GM12873 (cell line): ENCODE results near the gene XYLT1.

Experiments
- TF ChIP-seq, protein P1 (sequence below): IDR thresholded peaks from 2 replicates; pipeline ENCODE4 v1.5.1; 2012; ENCODE audit warnings: low read depth, mild to moderate bottlenecking, moderate library complexity, low read length, control low read depth; ENCODE audit not compliant: insufficient read depth; ENCODE audit errors: missing control alignments

Gene XYLT1

DNA sequence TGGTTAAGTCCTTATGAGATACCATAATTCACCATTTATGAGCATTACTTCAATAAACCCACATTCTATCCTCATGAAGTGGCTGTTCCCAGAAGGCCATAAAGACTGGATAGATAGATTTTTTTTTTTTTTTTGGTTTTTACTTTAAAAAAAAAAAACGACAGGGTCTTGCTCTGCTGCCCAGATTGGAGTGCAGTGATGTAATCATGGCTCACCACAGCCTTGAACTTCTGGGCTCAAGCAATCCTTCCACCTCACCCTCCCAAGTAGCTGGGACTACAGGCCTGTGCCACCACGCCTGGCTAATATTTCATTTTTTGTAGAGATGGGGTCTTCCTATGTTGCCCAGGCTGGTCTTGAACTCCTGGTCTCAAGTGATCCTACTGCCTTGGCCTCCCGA is 102.3 kb downstream of the XYLT1 start:
- TF ChIP-seq, protein P1, sequence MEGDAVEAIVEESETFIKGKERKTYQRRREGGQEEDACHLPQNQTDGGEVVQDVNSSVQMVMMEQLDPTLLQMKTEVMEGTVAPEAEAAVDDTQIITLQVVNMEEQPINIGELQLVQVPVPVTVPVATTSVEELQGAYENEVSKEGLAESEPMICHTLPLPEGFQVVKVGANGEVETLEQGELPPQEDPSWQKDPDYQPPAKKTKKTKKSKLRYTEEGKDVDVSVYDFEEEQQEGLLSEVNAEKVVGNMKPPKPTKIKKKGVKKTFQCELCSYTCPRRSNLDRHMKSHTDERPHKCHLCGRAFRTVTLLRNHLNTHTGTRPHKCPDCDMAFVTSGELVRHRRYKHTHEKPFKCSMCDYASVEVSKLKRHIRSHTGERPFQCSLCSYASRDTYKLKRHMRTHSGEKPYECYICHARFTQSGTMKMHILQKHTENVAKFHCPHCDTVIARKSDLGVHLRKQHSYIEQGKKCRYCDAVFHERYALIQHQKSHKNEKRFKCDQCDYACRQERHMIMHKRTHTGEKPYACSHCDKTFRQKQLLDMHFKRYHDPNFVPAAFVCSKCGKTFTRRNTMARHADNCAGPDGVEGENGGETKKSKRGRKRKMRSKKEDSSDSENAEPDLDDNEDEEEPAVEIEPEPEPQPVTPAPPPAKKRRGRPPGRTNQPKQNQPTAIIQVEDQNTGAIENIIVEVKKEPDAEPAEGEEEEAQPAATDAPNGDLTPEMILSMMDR = no peak

DNA sequence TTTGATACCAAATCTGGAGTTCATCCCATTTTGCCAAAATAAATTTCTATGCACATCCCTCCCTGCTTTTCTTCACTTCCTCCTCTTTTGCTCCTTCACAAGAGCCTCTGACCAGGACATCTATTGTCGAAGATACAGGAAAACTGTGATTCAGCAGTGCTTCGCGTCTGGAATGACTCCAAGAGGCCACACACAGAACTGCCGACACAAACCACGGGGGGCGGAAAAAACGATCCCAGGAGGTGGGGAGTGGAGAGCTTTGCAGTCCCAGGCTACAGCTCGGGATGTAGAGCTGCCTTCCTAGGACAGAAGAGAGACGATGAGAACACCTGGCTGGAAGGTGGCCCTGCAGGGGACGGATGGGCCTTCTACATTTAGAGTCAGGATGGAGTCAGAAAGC is 102.8 kb downstream of the XYLT1 start:
- TF ChIP-seq, protein P1 = no peak

DNA sequence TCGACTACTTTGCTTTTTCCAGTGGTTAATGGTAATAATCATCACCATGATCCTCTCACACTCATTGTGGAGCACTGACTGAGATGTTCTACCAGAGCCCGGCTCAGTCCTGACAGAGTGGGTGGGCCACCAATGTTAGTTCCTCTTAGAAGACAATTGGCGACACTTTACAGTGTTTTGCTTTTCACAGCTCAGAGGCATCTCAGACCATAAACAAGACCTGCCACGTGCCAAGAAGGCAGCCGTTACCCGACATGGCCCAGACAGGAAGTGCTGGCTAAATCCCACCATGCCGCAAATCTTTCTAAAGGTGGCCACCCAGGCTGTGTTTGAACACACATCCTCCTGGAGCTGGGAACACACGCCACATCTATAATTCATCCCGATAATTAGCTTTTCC is 103.7 kb downstream of the XYLT1 start:
- TF ChIP-seq, protein P1 = no peak

DNA sequence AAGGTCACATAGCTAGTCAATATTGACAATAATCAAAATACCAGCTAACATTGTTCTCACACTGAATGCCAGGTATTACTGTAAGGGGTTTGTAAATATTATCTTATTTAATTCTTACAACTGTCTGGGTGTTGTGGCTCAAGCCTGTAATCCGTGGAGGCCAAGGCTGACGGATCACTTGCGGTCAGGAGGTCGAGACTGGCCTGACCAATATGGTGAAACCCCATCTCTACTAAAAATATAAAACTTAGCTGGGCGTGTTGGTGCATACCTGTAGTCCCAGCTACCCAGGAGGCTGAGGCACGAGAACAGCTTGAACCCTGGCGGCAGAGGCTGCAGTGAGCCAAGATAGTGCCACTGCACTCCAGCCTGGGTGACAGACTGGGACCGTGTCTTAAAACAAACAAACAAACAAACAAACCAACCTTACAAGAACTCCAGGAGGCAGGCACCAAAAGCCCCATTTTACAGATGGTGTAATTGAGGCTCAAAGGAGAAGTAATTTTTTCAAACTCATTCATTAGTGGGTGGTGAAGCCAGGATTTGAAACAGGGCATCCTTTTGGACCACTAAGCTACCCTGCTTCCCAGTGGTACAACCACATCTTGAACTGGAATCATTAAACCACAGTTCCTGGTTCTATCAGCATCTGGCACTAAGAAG is 104.3 kb downstream of the XYLT1 start:
- TF ChIP-seq, protein P1 = no peak

DNA sequence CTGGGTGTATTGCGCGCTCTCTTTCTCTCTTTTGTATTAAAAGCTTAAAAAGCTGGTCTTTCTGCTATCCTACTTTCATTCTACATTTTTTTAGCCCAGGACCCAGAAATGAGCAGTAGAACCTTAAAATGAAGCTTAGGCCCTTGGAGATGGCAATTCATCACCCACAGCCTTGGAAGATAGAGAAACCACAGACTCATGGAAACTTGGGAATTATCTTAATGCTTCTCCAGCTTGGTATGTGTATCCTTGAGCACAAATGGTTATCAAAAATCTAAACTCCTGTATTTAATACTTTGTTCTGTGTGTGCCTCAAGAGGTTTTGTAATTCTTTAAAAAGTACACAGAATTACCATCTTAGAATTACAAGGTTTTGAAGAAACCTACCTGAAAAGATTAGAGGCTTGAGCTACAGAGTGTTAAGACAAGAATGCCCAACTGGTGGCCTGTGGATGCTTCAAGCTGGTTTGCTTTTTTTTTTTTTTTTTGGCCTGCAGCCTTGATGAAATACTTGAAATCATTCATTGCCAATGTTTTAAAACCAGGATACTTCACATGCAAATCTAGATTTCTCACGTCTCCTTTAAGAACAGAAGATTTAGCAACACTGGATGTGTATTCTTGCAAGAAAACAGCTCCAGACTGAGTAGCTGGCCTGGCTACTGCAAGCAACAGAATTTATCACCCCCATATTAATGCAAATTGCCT is 105.0 kb downstream of the XYLT1 start:
- TF ChIP-seq, protein P1 = no peak

DNA sequence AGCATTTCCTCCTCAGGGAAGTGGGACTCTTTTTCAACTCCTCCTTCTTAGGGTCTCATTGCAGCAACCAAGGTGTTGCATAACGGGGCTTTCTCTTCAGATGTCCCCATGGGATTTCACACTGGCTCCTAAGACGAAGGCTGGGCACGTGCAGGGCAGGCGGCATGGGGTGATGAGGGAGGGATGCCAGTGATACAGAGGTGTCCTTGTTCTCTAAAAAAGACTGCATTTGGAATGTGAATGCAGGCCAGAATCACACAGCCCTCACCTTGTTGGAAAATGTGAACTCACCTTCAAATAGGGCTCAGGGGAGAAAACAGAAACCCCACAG is 105.6 kb downstream of the XYLT1 start:
- TF ChIP-seq, protein P1 = no peak

DNA sequence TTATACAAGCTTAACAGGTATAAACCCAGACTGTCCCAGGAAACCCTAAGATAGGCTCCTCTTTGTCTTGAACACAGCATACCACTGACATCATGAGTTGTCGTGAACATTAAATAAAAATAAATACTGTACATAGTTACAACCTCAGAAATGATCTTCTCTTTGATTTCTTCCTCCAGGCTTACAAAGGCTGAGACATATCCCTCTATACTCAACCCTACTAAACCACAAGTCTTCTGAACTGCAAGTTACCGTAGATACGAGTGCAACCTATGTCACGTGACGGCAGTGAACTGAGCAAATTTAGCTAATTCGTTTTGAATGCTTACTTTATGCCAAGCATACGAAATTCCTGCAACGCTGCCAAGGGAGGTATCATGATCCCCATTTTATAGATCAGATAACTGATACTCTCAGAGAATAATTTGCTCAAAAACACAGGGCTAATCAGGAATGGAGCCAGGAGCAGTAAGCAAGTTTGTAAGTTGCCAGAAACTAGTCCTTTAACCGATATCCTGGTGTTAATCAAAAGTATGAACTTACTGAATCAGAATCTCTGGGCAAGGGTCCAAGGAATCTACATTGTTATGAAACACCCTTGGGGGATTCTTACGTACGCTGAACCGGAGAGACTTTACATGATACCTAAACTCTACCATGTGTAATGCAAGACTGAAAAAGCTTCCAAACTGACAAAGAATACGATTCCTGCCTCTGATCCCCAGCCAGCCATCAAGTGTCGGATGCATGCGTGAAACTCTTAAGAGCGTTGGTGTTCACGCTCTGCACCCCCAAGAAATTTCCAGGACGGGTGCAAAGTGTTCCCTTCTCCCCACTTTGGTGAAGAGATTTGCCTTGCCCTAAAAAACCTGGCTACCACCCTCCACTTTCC is 106.2 kb downstream of the XYLT1 start:
- TF ChIP-seq, protein P1 = no peak
